ENCODE results near the gene GSTA1.
"Not testable (repeated sequence)": the region's sequence is repeated elsewhere in the genome, so short reads cannot be mapped to it uniquely, and the experiment has no call there.

Gene GSTA1

DNA sequence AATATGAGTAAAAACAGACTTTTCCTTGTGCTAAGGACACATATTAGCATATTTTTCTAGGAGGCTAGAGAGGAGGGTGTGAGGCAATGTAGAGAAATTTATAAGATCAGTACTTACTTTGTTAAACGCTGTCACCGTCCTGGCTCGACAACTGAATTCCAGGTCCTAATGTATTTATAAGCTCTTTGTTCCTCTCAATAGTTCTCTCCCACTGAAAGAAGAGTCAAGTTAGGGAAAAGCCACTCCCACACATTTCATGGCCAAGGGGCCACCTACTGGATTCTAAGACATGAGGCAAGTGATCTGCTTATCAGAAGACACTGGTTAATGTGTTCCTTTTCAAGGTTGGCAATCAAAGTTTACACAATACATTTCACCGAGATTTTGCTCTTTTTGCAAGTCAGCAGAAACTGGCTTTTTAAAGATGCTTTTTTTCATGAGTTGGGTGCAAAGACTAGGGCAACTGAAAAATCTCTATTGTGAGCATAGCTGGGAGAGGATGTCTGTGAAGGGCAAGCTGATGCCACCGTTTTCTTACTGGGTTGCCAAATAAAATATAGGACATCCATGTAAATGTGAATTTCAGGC lies at the start of gene GSTA1:
Gene GSTA1, minus strand, starts transcription at position 149 of the 588 bp plus-strand sequence. CDS start 4,549 bp downstream, outside the sequence.
- DNase-seq (ENCODE audit: low read depth, low spot score): not testable (repeated sequence)

DNA sequence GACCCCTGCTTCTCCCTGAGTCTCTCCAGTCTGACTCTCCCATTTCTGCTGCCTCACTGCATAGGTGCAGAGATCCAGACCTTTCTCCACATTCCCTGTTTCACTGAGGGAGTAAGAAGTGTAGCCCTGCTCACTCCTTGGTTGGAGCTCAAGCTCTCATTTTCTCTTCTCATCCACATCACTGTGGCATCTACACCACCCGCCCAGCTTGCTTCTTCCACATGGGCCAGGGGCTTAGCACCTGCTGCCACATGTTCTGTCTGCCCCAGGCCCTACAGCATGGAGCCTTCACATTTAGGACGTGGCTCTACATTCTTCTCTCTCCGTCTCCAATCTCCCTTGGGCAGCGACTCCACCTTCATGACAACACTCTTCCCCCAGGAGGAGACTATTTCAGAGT lies 45.5 kb upstream of the GSTA1 start:
- no peak for DNase-seq (ENCODE audit: low read depth, low spot score)

DNA sequence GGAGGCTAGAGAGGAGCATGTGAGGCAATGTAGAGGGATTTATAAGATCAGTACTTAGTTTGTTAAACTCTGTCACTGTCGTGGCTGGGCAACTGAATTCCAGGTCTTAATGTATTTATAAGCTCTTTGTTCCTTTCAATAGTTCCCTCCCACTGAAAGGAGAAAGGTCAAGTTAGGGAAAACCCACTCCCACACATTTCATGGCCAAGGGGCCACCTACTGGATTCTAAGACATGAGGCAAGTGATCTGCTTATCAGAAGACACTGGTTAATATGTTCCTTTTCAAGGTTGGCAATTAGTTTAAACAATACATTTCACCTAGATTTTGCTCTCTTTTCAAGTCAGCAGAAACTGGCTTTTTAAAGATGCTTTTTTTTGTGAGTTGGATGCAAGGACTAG lies 42.4 kb upstream of the GSTA1 start:
- no peak for DNase-seq (ENCODE audit: low read depth, low spot score)

DNA sequence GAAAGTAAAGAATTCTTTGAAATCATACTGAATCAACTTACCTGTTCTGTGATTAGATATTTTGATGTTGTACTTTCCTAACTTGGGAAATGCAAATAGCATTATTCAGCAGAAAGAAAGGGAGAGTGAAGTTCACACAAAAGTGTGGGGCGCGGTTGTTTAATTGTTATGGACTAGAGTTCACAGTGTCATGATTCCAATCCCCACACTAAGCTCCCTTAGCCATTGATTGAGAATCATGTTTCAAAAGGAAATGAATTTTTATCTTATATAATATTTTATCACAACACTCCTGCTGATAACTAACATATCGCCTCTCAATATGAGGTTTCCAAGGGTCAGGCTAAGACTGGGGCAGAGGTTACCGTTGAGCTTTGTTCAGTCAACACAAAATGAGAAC lies 40.0 kb upstream of the GSTA1 start:
- no peak for DNase-seq (ENCODE audit: low read depth, low spot score)

DNA sequence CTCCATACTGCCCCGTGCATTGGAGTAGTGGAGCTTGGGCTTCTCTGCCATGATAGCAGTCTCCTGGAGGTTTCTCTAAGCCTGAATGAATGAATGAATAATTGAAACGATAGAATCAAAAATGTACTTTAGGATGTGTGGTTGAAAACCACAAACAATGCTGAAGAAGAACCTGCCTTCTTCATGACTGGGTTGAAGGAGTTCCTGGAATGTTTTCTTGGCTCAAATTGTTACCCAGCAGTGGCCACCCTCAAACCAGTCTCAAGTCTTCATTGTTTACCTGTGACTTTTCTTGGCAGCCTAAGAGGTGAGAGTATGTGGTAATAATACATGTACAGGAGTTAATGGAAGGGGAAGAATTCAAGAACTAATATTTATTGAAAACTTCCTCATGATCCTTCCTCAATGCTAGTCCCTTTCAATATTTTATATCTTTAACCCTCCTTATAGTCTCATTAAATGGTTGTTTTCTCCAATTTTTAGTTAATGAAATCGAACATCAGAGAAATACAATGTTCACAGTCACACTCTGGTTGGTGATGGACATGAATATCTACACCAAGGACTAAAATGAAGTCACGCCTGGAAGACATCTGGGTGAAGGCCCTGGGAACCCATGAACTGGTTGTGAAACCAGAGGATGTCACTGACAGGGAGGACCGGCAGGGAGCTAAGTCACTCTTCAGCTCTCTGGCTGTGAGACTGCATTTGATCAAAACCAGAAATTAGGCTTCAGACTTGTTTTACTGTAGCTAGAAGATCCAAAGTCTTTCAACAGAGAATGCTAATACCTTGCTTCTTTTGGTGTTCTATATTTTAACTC lies 37.4 kb upstream of the GSTA1 start, which contains the start of gene GSTA5:
Gene GSTA5, minus strand, starts transcription at position 51 of the 823 bp plus-strand sequence.
- DNase-seq (ENCODE audit: low read depth, low spot score): no peak

DNA sequence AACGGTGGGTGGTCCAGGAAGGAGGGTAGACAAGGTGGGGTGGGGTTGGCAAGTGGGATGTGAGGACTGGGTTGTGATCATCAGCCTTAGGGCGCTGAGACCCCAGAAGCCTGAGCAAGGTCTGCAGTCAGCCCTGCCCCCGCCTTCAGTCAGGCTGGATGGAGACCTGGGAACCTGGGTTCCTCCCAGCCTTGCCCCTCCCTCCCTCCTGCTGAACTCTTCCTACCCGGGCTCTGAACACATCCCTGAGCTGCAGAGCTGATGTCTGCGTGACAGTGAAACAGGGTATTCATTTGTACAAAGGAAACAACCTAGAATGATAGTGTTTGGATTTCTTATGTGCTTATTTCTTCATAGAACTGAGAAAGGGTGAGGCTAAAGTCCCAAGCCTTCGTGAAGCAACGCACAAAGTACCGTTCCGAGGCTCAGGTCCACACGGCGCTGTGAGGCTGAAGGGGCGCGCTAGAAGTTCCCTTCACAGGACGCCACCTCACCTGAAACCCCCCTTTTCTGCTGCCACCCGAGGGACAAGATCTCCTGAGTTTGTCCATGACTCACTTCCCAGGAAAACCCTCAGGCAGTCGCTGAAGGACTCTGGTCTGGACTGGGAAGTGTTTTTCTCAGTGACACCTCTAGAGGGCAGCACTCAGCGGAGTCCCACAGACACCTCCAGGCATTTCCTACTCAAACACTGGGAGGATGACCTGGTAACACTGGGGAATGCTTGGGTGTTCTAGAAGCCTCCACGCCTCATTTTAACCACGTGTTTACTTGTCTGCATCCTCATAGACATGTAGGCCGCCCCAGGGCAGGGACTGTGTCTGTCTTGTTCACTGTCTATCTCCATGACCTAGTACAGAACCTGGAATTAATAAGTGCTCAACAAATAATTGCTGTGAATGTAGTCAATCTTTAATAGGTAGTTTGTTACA lies 35.8 kb upstream of the GSTA1 start:
- no peak for DNase-seq (ENCODE audit: low read depth, low spot score)

DNA sequence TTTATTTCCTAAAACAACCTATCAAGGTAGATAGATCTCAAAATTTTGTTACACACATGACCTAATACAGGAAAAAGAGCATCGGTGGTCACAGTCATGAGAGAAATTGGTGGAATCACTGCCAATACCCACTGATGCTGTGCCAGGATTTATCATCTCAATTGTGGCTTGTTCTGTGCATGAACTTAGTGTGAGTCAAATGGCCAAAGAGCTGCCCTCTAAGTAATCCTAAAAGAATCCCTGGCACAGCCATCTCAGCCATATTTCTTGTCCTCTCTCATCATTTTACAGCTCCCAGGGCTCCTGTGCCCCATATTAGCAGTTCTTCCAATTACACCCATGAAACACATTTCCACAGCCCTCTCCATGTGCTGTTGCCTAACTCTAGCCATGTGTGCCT lies 30.9 kb upstream of the GSTA1 start:
- DNase-seq (ENCODE audit: low read depth, low spot score): no peak

DNA sequence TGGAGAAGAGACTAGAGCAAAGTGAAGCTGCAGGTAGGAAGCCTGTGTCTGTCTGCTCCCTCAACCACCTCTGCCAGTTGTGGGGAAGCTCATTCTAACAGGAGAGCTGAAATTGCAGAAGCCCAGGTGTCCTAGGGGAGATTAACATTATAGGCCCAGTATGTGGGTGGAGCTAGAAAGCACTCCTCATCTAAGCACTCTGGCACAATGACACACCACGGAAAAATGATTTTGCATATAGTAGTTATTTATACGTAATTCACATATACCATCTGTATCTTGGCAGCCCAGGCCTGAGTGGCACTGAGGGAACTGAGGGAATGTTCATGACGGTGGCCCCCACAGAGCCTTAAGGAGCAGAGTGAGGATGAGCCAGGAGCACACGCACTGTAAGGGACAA lies 27.3 kb upstream of the GSTA1 start:
- DNase-seq (ENCODE audit: low read depth, low spot score): not testable (repeated sequence)

DNA sequence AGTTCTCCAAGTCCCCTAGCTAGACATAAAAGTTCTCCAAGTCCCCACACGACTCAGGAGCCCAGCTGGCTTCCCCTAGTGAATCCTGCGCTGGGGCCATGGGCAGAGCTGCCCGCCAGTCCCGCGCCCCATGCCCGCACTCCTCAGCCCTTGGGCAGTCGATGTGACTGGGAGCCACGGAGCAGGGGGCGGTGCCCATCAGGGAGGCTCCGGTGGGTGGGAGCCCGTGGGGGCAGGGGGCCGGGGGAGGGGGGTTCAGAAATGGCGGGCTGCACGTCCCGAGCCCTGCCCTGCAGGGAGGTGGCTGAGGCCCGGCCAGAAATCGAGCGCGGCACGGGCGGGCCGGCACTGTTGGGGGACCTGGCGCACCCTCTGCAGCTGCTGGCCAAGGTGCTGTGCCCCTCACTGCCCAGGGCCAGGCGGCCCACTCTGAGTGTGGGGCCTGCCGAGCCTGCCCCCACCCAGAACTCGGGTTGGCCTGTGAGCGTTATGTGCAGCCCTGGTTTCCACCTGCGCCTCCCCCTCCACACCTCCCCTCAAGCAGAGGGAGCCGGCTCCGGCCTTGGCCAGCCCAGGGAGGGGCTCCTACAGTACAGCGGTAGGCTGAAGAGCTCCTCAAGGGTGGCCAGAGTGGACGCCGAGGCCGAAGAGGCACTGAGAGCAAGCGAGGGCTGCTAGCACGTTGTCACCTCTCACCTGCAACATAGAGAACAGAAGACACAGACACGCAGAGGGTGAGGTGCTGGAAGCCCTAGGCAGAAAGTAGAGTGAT lies 25.6 kb upstream of the GSTA1 start:
- DNase-seq (ENCODE audit: low read depth, low spot score): no peak

DNA sequence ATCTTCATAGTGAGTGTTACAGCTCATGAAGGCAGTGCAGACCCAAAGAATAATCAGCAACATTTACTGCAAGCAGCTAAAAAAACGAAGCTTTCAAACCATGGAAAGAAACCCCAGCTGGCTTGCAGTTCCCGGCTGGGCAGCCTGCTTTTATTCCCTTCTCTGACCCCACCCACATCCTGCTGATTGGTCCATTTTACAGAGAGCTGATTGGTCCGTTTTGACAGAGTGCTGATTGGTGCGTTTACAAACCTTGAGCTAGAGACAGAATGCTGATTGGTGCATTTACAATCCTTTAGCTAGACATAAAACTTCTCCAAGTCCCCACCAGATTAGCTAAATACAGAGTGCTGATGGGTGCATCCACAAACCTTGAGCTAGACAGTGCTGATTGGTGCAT lies 25.0 kb upstream of the GSTA1 start:
- DNase-seq (ENCODE audit: low read depth, low spot score): not testable (repeated sequence)

DNA sequence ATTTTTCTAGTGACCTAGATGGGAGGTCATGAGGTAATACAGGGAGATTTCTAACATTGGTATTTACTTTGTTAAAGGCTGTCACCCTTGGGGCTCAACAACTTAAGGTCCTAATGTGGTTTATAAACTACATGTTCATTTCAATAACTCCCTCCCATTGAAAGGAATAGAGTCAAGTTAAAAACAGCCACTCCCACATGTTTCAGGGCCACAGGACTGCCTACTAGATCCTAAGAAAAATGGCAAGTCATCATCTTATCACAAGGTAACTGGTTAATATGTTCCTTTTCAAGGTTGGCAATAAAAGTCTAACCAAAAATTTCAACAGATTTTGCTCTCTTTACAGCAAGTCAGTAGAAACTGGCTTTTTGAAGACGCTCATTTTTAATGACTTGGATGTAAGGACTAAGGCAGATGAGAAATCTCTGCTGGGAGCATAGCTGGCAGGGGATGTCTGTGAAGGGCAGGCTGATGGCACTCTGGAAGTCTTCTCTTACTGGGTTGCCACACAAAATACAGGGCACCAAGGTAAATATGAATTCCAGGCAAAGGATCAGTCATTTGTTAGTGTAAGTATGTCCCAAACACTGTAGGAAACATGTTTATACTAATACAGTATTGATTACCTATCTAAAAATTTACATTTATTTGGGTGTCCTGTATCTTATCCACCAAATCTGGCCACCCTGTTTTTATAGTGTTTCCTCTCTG lies 23.6 kb upstream of the GSTA1 start:
- not testable (repeated sequence) for DNase-seq (ENCODE audit: low read depth, low spot score)

DNA sequence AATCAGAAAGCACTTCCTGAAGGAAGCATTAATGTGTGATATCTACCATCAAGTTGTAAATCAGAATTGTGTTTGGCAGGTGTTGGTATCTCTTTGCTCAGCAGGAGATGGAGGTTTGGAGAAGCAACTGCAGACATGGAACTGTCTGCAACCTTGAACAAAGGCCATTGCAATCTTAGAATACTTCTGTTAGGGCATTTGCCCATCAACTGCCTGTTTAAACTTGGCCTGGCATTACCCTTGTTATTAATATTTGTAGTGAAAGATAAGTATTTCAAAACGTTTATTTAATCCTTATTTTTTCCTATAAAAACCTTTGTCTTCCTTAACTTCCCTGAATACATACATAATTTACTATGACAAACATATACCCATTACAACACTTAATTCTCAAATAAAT lies 22.9 kb upstream of the GSTA1 start:
- no peak for DNase-seq (ENCODE audit: low read depth, low spot score)

DNA sequence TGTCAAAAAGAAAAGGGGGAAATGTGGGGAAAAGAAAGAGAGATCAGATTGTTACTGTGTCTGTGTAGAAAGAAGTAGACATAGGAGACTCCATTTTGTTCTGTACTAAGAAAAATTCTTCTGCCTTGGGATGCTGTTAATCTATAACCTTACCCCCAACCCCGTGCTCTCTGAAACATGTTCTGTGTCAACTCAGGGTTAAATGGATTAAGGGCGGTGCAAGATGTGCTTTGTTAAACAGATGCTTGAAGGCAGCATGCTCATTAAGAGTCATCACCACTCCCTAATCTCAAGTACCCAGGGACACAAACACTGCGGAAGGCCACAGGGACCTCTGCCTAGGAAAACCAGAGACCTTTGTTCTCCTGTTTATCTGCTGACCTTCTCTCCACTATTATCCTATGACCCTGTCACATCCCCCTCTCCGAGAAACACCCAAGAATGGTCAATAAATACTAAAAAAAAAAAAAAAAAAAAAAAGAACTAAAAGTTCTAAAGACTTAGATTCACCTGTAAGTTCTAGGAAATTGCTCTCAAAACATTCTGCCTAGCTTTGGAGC lies 22.4 kb upstream of the GSTA1 start:
- DNase-seq (ENCODE audit: low read depth, low spot score): not testable (repeated sequence)

DNA sequence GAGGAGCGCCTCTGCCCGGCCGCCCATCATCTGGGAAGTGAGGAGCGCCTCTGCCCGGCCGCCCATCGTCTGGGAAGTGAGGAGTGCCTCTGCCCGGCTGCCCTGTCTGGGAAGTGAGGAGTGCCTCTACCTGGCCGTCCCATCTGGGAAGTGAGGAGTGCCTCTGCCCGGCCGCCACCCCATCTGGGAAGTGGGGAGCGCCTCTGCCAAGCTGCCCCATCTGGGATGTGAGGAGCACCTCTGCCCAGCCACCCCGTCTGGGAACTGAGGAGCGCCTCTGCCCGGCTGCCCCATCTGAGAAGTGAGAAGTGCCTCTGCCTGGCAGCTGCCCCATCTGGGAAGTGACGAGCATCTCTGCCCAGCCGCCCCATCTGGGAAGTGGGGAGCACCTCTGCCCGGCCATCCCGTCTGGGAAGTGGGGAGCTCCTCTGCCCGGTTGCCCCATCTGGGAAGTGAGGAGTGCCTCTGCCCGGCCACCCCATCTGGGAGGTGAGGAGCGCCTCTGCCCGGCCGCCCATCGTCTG lies 21.7 kb upstream of the GSTA1 start:
- DNase-seq (ENCODE audit: low read depth, low spot score): not testable (repeated sequence)

DNA sequence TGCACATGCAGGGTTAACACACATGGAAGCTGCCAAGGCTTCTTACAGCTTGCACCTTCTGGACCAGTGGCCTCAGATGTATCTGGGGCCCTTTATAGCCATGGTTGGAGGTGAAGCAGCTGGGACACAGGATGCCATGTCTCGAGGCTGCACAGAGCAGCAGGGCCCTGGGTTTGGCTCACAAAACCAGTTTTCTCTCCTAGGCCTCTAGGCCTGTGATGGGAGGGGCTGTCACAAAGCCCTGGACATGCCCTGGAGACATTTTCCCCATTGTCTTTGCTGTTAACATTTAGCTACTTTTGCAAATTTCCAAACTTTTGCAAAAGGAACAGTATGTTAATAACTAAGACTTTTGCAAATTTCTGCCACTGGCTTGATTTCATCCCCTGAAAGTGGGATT lies 18.2 kb upstream of the GSTA1 start:
- no peak for DNase-seq (ENCODE audit: low read depth, low spot score)

DNA sequence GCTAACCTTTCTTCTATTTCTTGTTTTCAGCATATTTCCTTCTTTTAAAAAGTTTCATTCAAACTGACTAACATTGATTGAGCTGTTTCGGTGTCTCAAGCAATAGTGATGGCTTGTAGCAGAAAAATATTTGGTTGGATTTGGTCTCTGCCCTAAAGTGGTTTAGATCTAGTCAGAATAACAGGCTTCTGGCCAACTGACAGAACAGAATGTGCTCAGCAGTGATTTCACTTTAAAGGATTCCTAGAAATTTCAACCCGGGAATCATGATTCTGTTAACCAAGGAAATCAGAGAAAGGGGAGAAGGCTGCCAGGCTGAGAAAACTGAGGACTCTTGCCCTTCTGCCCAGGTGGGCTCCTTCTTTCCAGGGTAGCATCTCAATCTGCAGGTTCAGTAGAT lies 16.6 kb upstream of the GSTA1 start:
- DNase-seq (ENCODE audit: low read depth, low spot score): no peak

DNA sequence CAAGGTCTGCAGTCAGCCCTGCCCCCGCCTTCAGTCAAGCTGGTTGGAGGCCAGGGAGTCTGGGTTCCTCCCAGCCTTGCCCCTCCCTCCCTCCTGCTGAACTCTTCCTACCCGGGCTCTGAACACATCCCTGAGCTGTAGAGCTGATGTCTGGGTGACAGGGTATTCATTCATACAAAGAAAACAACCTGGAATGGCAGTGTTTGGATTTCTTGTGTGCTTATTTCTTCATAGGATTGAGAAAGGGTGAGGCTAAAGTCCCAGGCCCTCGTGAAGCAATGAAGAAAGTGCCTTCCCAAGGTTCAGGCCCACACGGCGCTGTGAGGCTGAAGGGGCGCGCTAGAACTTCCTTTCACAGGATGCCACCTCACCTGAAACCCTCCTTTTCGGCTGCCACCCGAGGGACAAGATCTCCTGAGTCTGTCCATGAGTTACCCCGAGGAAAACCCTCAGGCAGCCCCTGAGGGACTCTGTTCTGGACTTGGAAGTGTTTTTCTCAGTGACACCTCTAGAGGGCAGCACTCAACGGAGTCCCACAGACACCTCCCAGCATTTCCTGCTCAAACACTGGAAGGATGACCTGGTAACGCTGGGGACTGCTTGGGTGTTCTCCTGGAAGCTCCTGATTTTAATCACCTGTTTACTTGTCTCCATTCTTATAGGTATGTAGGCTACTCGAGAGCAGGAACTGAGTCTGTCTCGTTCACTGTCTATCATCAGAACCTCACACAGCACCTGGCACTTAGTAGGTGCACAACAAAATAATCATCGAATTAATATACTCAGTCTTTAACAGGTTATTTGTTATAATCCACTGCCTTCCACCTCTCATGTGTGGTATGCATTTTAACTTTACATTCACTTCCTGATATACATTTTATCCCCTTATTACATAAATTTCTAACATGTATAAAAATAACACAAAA lies 11.8 kb upstream of the GSTA1 start:
- peak; percentile 4 for DNase-seq (ENCODE audit: low read depth, low spot score)

DNA sequence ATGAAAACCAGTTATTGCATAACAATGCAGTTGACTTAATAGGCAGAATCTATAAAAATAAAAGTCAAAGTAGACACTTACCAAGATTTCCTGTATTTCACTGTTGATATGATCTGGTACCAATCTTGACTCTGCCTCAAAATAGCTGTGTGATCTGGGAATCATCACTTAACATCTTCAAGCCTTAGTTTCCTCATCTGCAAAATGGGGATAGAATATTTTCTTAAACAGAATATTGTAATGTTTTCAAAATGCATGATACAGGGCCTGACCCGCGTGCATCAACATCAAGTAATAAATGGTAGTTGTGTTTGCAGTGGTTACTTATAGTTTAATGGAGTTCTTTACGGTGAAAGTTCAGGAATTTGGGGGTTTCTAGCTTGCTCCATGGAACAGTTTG lies 10.9 kb upstream of the GSTA1 start:
- DNase-seq (ENCODE audit: low read depth, low spot score): not testable (repeated sequence)

DNA sequence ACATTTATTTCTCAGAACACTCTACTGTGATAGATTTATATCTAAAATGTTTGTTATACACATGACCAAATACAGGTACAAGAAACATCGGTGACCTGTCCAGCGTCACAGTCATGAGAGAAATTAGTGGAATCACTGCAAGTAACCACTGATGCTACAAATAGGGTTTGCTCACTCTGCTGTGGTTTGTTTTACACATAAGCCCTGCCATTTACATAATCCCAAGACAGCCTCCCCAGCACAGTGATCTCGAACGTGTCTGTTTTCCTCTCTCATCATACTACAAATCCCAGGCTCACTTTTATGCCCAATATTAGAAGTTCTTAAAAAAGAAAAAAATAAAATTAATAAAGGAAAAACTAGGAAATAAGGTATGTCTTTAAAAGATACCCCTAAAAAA lies 6.2 kb upstream of the GSTA1 start:
- DNase-seq (ENCODE audit: low read depth, low spot score): not testable (repeated sequence)

All from brain pericyte (primary cell).